Peyer's patch (tissue), 4 donors: ENCODE results near the gene CTBP2. TPM values are rescaled to one million over a fixed set of nuclear protein-coding genes. Genes with fewer than 3 reads are reported as not detected.

Experiments used
- DNase-seq, 3 donors: peaks; one replicate each; pipeline ENCODE4 v3.0.0-alpha.2; 2017 to 2019
- H3K27ac ChIP-seq, 4 donors: fragments of 200-600 bp; sonication (generic); one replicate each; pipeline ENCODE4 v1.5.1; 2016 to 2019
- H3K27me3 ChIP-seq, 2 donors: fragments of 200-600 bp; sonication (generic); one replicate each; pipeline ENCODE4 v1.5.1; 2019
- H3K36me3 ChIP-seq, 3 donors: fragments of 200-600 bp; sonication (generic); one replicate each; pipeline ENCODE4 v1.5.1; 2016 to 2019
- H3K4me1 ChIP-seq, 4 donors: fragments of 200-600 bp; sonication (generic); one replicate each; pipeline ENCODE4 v1.5.1; 2016 to 2019
- H3K4me3 ChIP-seq, 4 donors: fragments of 200-600 bp; sonication (generic); 1 replicate in 3 of 4; 2 replicates in 1 of 4; pipeline ENCODE4 v1.5.1; 2016 to 2019; ENCODE audit warnings: mild to moderate bottlenecking in 1 of 4
- H3K9me3 ChIP-seq, 4 donors: fragments of 200-600 bp; sonication (generic); one replicate each; pipeline ENCODE4 v1.5.1; 2016 to 2019; ENCODE audit warnings: mild to moderate bottlenecking in 1 of 4
- POLR2A ChIP-seq, 2 donors: fragments of 450-650 bp; IDR thresholded peaks; one replicate each; pipeline ENCODE4 v1.5.1; 2017; ENCODE audit warnings: antibody characterized with exemption in 2 of 2, mild to moderate bottlenecking in 2 of 2, moderate library complexity in 2 of 2
- total RNA-seq, 4 donors: library from RNA; depleted of rRNA; stranded (reverse); fragments of >200 nt; gene quantifications; one replicate each; pipeline ENCODE4 v1.1.0, GENCODE V29; 2016
- TF ChIP-seq, protein P1 (sequence below), 6 experiments: fragments of 450-650 bp in 4 of 6; fragments of 200-600 bp in 2 of 6; sonication (generic) in 1 of 6; IDR thresholded peaks; one replicate each; pipeline ENCODE4 v1.5.1; 2017 to 2019; ENCODE audit warnings: antibody characterized with exemption in 6 of 6, mild to moderate bottlenecking in 3 of 6, moderate library complexity in 1 of 6

Gene CTBP2
- total RNA-seq, 4 donors from 2014 or later, result 53.6 to 83.8 (median 64.7) TPM

DNA sequence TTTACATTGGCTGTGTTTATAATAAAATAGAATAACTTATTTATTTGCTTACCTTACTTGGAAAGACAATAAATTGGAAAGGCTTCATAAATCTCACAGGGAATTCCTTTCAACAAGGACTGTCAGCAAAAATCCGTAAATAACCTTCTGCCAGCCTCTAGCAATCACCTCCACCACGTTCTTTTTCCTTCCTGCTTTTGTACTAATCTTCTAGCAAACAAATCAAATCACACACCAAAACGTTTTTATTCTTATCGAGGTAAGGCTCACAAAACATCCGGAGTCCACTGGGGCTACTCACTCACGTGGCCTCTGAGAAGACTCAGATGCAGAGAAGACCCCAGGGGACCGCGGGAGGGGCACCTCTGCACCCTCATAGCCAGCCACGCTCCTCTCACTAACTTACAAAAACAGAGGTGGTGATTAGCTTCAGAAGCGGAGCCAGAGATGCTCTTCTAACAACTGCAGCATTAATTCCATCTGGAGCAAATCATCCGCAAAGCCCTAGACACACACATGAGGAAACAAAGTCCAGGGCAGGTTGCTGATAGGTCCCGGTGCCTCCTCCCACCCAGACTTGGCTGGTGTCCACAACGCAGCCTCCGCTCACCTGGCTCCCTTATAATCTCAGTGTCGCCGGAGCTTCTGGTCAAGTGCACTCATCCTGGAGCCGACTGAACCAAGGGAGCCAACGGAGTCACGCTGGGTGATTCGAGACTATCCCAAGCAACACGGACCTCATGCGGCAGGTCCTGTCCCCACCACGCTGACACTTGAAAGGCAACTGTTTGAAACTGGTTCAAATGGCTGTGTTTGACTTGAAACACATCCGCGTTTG, 22.5 kb downstream of the CTBP2 start:
- peaks cover 0 to 6% (median 0%) of the 10 kb centered on the region in 3 donors for H3K36me3 ChIP-seq
- peaks cover 0 to 51% (median 0%) of the 10 kb centered on the region in 4 donors for H3K4me1 ChIP-seq
- peak in 2 of 3 donors; percentile 85 to 91 for DNase-seq
- peak overlapping the region in 2 of 4 donors; percentile 15 to 22 for H3K4me3 ChIP-seq
- H3K9me3 ChIP-seq, result no peaks in the 10 kb centered on the region
- peak overlapping the region in 2 of 4 donors; percentile 60 to 83 for H3K27ac ChIP-seq
- H3K27me3 ChIP-seq, result no peaks in the 10 kb centered on the region
- TF ChIP-seq, protein P1, sequence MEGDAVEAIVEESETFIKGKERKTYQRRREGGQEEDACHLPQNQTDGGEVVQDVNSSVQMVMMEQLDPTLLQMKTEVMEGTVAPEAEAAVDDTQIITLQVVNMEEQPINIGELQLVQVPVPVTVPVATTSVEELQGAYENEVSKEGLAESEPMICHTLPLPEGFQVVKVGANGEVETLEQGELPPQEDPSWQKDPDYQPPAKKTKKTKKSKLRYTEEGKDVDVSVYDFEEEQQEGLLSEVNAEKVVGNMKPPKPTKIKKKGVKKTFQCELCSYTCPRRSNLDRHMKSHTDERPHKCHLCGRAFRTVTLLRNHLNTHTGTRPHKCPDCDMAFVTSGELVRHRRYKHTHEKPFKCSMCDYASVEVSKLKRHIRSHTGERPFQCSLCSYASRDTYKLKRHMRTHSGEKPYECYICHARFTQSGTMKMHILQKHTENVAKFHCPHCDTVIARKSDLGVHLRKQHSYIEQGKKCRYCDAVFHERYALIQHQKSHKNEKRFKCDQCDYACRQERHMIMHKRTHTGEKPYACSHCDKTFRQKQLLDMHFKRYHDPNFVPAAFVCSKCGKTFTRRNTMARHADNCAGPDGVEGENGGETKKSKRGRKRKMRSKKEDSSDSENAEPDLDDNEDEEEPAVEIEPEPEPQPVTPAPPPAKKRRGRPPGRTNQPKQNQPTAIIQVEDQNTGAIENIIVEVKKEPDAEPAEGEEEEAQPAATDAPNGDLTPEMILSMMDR (IDR thresholded peaks at IDR 0.05), result no peak
- peak; percentile 15 to 55 for TF ChIP-seq POLR2A (IDR thresholded peaks at IDR 0.05)

GRCh38 chr10:125136087-125136486, 24.3 kb downstream of the CTBP2 start:
- no peak for TF ChIP-seq POLR2A (IDR thresholded peaks at IDR 0.05)
- TF ChIP-seq, protein P1 (IDR thresholded peaks at IDR 0.05), result no peak
- Histone ChIP-seq H3K4me3 (no peak overlapping the region), H3K9me3 (no peaks in the 10 kb centered on the region), H3K27me3 (no peaks in the 10 kb centered on the region), H3K36me3 (peaks cover 0 to 13% (median 0%) of the 10 kb centered on the region in 3 donors), H3K27ac (no peak overlapping the region), H3K4me1 (peaks cover 0 to 51% (median 0%) of the 10 kb centered on the region in 4 donors)
- DNase-seq, result peak in 1 of 3 donors; percentile 24

- no peak for TF ChIP-seq POLR2A (IDR thresholded peaks at IDR 0.05)
- TF ChIP-seq, protein P1 (IDR thresholded peaks at IDR 0.05), result no peak
- DNase-seq, result no peak
- Histone ChIP-seq H3K4me1 (peaks cover 0 to 51% (median 0%) of the 10 kb centered on the region in 4 donors), H3K27ac (peak overlapping the region in 1 of 4 donors; percentile 67), H3K4me3 (no peak overlapping the region), H3K36me3 (peaks cover 0 to 17% (median 0%) of the 10 kb centered on the region in 3 donors), H3K9me3 (no peaks in the 10 kb centered on the region), H3K27me3 (no peaks in the 10 kb centered on the region)
Measured at GRCh38 chr10:125135771-125136035, 24.7 kb downstream of the CTBP2 start.

DNA sequence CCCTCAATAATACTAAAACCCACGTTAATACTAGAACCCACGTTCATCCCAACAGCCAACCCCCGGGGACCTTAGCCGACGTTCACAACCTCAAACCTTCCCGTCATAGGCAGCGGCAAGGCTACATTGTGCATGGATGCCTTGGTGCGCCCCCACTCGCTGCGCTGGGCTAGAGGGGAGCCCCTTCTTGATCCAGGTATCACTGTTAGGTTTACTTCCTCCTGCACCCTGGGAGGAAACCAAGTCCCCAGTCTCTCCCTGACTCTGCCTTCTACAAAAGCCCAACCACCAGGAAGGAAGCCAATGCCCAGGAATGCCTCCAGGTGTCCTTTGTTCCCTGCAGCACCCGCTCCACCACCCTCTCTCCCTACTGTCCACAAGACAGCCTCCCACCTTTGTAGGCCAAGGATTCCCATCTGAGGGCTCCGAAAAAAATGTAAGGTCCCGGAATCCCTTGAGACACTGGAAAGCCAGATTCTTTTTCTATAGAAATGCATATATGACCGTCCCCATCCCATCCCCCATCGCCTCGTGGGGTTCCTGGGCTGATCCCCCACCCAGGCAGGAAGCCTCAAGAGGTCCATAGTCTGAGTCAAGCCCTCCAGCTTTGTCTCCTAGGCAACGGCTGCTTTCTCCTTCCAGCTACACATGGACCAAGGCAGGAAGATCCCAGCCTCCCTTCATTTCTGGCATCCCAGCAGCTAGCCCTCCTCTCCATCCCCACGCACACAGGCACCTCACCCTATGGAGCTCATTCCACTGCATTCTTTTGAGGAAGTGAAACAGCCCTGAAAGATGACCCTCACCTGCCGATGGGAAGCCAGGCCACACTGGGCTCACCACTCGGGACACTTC, 25.2 kb downstream of the CTBP2 start:
- H3K4me3 ChIP-seq, result no peak overlapping the region
- peaks cover 0 to 20% (median 0%) of the 10 kb centered on the region in 3 donors for H3K36me3 ChIP-seq
- TF ChIP-seq, protein P1 (IDR thresholded peaks at IDR 0.05), result peak in 2 of 6 experiments; percentile 9 to 17
- no peak for TF ChIP-seq POLR2A (IDR thresholded peaks at IDR 0.05)
- H3K27me3 ChIP-seq, result no peaks in the 10 kb centered on the region
- H3K4me1 ChIP-seq, result peaks cover 0 to 51% (median 0%) of the 10 kb centered on the region in 4 donors
- H3K27ac ChIP-seq, result peak overlapping the region in 2 of 4 donors; percentile 46 to 67
- H3K9me3 ChIP-seq, result no peaks in the 10 kb centered on the region
- DNase-seq, result peak in 1 of 3 donors; percentile 56

DNA sequence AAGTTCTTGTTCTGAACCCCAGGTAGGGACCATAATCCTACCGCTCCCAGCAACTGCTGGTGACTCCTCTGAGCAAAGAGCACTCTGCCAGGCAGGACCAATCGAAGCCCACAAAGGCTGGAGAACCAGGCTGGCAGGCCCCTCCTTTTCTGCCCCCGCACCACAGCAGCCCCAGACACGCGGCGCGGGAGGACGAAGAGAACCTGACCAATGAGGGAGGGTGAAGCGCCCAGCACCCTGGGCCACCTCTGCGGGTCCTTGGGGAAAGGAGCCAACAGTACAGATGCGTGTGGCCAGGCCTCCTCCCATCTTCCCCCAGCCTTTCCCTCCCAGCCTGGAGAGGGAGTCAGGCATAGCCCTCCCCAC, 25.9 kb downstream of the CTBP2 start:
- peak in 1 of 2 donors; percentile 29 for TF ChIP-seq POLR2A (IDR thresholded peaks at IDR 0.05)
- TF ChIP-seq, protein P1 (IDR thresholded peaks at IDR 0.05), result no peak
- Histone ChIP-seq H3K36me3 (peaks cover 0 to 20% (median 0%) of the 10 kb centered on the region in 3 donors), H3K4me1 (peaks cover 0 to 51% (median 0%) of the 10 kb centered on the region in 4 donors), H3K27ac (peak overlapping the region in 3 of 4 donors; percentile 36 to 67 (median 46)), H3K9me3 (no peaks in the 10 kb centered on the region), H3K4me3 (no peak overlapping the region), H3K27me3 (no peaks in the 10 kb centered on the region)
- peak in 2 of 3 donors; percentile 66 to 72 for DNase-seq
